ENCODE measurements around the gene STK32A.
"Not testable (repeated sequence)": the region's sequence is repeated elsewhere in the genome, so short reads cannot be mapped to it uniquely, and the experiment has no call there.

STK32A gene

DNA sequence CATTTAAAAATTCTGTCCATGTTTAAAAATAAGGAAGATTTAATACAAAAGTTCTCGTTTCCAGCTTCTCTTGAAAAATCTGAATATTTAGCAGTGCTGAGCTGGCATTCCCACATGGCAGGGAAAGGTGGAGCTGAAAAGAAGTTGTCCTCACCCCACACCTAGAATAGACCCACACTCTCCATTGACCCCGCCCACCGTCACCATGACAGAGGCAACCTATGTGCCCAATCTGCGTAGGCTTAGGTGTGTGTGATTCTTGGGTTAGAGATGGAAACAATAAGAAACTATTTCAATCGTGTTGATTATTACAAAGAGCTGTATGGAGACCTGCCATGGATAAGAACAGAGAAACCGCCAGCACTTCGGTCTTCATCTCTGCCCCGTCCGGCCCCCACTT, 8.9 kb upstream of the STK32A start:
- no peak for DNase-seq
- no peak for TF ChIP-seq GATA1 (IDR thresholded peaks at IDR 0.05; ENCODE audit: low read depth, low read length)
- no peak for TF ChIP-seq POLR2A (IDR thresholded peaks at IDR 0.05; ENCODE audit: low read length)

DNA sequence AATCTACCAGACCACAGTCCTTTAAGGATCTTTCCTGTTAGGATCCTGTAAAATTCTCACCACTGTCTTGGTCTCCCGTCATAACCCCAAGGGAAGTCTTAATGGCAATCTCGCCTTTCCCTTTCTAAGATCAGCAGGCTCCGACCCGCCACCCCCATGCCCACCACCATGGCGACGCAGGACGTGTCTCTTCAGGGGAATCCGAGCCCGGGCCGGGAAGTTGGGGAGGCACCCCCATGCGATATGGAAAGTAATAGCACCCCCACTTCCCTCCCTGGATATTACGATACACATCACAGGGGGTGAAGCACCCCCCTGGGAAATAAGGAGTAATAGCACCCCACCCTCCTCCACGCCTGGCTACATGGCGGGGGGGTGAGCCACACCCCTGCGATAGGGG, 8.3 kb upstream of the STK32A start:
- no peak for DNase-seq
- TF ChIP-seq GATA1 (IDR thresholded peaks at IDR 0.05; ENCODE audit: low read depth, low read length), result no peak
- no peak for TF ChIP-seq POLR2A (IDR thresholded peaks at IDR 0.05; ENCODE audit: low read length)

DNA sequence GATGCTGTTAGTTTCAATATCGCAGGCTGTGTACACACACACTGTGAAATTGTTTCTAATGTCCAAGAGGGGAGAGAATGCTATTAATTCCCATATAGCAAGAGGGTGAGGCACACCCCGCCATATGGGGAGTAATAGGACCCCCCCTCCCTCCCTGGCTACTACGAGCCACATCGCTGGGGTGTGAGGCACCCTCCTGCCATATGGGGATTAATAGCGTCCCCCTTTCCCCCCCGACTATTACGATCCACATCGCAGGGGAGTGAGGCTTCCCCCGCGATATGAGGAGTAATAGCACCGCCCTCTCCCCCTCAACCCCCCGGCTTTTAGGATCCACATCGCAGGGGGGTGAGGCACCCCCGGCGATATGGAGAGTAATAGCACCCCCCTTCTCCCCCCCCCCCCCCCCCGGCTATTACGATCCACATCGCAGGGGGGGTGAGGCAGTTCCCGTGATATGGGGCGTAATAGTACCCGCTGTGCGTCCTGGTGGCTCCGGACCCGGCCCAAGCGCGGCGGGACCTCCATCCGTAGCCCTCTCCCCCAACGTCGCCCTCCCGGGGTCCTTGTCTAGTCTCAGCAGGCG, 494 bp upstream of the STK32A start:
- no peak for DNase-seq

DNA sequence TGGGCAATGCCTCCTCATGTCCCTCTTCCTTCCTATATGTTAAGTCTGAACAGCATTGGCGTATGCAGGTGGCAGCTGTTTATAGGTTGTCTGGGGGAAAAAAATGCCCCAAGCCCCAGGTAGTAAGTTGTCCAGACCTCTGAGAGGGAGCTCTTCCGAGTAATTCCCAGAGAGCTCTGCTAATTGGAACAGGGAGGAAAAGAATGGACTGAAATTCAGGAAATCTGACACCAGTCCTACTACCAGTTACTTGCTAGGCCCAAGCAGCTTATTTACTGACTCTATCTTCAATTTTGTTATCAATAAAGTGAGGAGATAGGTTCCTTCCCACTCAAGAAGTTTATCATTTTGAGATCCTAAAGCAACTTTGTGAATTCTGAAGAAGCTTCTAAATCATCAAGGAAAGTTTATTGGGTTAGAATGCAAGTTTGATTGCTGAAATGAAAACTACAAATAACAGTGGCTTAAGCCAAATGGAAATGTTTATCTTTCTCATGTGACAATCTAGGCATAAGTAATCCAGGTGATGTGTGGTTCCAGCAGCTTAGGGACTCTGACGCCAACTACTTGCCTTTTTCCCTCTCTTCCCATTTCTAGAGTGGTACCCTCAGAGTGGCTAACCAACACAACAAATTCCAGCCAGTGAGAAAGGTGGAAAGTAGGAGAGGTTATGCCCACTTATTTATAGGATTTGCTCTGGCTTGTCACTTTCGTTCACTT, 5.6 kb downstream of the STK32A start:
- no peak for DNase-seq
- TF ChIP-seq GATA1 (IDR thresholded peaks at IDR 0.05; ENCODE audit: low read depth, low read length) (no peak), POLR2A (IDR thresholded peaks at IDR 0.05; ENCODE audit: low read length) (no peak)

More for the DNA sequence above, 494 bp upstream of the STK32A start:
- no peak for TF ChIP-seq POLR2A (IDR thresholded peaks at IDR 0.05; ENCODE audit: low read length)
- no peak for TF ChIP-seq GATA1 (IDR thresholded peaks at IDR 0.05; ENCODE audit: low read depth, low read length)

DNA sequence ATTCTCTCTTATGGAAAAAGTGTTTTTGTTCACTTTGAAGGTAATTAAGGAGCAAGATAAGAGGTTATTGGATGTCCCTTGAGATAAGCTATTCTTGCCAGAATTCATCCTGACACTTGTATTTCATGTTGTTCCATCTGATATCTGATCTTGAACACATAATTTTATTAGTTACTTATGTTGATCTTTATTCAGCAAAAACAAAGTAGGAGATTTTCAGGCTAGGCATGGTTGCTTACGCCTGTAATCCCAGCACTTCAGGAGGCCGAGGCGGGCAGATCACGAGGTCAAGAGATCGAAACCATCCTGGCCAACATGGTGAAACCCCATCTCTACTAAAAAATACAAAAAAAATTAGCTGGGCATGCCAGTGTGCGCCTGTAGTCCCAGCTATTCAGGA, 8.4 kb downstream of the STK32A start:
- DNase-seq, result not testable (repeated sequence)

DNA sequence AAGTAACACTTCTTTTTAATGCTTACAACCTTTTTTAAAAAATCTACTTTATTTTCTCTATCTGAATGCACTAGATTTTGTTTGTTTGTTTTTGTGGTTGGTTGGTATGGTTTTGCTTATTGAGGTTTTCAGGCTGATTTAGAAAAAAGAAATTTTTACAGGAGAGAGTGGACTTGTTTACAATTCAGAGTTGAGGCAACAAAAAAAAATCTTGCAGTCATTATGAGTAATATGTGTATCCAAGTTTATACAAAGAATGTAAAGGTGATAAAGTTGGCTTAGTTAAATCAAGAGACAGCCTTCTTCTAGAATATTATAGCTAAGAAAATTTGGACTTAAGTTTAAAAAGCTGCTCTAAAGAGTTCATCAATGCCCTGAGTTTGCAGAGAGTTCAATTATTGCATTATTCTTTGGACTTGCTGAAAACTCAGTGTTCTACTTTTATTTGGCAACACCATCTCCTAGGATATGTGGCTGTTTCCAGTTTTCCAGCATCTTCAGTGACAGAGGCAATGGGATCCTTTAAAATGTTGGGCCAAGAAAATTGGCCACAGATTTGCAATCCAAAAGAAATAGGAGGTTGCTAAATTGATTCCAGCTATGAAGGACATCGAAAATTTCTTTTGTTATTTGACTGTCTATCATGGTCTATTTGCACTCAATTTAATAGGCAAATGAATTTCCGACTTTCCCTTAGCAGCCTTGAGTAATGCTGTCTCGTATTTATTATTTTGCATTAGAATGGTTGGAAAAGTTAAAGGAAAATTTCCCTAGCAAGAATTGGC, 10.7 kb downstream of the STK32A start:
- TF ChIP-seq POLR2A (IDR thresholded peaks at IDR 0.05; ENCODE audit: low read length), result no peak
- TF ChIP-seq GATA1 (IDR thresholded peaks at IDR 0.05; ENCODE audit: low read depth, low read length), result no peak
- no peak for DNase-seq

DNA sequence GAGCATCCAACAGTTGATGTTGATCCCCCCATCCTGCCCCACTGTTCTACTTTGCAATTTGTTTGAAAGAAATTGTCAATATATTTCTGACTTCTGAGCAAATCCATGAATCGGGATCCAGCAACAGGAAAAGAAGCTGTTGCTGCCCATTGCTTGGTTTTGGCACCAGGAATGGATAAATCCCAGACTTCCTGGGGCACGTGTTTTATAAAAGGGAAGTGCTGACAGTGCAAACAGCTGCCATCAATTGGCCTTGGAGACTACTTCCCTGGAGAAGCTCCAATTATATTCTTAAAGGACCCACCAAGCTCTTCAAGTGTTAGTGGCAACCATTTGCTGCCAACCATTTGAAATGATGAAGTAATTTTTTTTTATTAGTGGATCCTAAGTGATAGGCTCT, 13.7 kb downstream of the STK32A start:
- no peak for DNase-seq
- TF ChIP-seq GATA1 (IDR thresholded peaks at IDR 0.05; ENCODE audit: low read depth, low read length) (no peak), POLR2A (IDR thresholded peaks at IDR 0.05; ENCODE audit: low read length) (no peak)

DNA sequence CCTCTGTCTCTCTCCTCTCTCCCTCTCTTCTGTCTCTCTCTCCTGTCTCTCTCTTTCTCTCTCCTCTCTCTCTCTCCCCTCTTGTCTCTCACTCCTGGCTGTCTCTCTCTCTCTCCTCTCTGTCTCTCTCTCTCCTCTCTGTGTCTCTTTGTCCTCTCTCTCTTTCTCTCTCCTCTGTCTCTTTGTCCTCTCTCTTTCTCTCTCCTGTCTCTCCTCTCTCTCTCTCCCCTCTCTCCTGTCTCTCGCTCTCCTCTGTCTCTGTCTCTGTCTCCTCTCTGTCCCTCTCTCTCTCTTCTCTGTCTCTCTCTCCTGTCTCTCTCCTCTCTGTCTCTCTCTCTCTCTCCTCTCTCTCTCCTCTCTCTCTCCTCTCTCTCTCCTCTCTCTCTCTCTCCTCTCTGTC, 25.0 kb downstream of the STK32A start:
- no peak for TF ChIP-seq POLR2A (IDR thresholded peaks at IDR 0.05; ENCODE audit: low read length)
- TF ChIP-seq GATA1 (IDR thresholded peaks at IDR 0.05; ENCODE audit: low read depth, low read length), result no peak
- no peak for DNase-seq

DNA sequence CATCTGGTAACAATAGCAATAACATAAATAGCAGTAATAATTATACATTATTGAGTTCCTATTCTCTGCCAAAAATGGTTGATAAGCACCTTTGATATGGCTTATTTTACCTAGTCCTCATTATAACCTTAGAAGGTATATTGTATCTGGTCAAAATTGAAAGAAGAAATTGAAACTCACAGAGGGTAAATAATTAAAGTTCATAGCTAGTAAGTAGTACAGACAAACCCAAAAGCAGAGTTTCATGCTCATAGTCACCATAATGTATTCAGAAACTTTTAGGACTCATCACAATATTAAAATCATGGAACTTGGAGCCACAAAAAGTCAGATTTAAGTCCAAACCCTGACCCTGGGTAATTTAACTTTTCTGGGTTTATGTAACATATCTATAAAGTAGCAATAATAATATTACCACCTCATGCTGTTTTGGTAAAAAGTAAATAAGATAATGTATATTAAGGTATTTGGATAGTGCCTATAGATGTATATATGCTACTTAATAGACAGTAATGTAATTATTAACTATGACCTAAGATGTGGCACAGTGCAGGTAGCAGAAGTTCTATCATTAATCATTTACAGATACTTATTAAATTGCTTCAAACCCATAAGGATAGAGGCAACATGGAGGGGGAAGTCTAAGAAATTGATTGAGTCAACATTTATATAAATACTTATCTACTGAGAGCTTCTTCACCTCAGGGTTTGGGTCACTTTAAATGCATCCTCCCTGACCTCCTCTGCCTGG, 32.4 kb downstream of the STK32A start:
- no peak for DNase-seq
- no peak for TF ChIP-seq POLR2A (IDR thresholded peaks at IDR 0.05; ENCODE audit: low read length)
- TF ChIP-seq GATA1 (IDR thresholded peaks at IDR 0.05; ENCODE audit: low read depth, low read length), result no peak

DNA sequence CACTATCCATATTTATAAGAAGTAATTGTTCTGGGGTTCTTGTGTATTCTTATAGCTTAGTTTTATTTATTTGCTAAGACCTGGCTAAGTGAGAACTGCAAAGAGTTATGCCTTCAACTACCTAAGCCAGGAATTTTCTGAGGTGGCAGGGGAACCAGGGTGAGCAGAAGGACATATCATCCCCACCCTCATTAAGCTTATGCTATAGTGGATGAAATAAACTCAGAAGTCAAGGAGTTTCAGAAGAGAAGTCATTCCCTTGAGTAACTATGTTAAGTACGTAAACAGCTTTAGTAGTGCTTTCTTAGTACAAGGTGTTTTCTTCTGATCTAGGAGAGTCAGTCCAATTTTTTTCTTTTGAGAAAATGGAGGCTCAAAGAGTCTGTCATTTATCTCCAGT, 41.7 kb downstream of the STK32A start:
- TF ChIP-seq POLR2A (IDR thresholded peaks at IDR 0.05; ENCODE audit: low read length) (no peak), GATA1 (IDR thresholded peaks at IDR 0.05; ENCODE audit: low read depth, low read length) (no peak)
- no peak for DNase-seq

DNA sequence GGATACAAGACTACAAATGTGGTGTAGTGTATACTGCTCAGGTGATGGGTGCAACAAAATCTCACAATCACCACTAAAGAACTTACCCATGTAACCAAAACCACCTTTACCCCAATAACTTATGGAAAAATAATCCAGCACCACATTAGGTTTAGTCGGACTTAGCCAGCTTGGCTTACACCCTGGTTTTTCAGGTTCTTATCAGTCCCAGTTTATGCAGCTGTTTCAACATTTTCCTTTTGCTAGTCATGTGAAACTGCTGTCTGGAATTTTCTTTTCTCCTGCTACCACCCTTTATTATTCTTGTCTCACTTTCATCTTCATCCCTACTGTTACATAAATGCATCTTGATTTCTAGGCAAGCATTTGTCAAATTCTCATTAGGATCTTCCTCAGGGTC, 51.5 kb downstream of the STK32A start:
- TF ChIP-seq POLR2A (IDR thresholded peaks at IDR 0.05; ENCODE audit: low read length), result no peak
- no peak for TF ChIP-seq GATA1 (IDR thresholded peaks at IDR 0.05; ENCODE audit: low read depth, low read length)
- no peak for DNase-seq

DNA sequence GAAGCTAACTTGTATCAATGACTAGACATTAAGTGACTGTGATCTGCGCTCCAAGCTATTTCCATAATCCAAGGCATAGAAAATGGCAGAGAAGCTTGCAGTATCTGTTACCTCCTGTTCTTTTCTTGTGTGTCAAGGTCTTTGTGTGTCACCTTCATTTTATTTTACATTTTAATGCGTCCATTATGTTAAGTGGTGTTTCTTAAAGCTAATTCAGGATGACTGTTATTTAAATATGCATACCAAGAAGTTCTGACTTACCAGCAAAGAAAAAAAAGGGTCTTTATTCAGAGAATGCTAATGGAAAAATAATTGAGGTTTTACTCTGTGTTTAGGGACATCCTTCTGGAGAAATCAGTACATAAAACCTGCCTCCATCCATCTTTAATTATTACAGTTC, 52.3 kb downstream of the STK32A start:
- TF ChIP-seq GATA1 (IDR thresholded peaks at IDR 0.05; ENCODE audit: low read depth, low read length), result no peak
- no peak for TF ChIP-seq POLR2A (IDR thresholded peaks at IDR 0.05; ENCODE audit: low read length)
- no peak for DNase-seq

DNA sequence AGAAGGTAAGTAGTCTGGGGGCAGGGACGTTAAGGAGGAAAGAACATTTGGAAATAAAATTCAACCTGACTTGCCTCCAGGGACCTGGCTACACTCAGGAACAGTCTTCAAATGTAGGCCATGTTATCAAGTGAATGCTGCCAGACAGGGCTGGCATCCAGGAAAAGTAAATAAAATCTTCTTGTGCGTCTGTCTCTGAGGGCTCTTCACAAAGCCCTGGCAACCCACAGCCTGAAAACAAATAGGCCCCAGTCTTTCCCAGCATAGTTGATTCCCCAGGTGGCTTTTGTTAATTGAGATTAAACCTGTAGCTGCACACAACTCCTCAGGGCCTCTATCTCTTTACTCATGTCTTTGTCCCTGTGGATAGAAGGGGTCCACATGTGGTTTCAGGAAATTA, 55.4 kb downstream of the STK32A start:
- TF ChIP-seq POLR2A (IDR thresholded peaks at IDR 0.05; ENCODE audit: low read length), result no peak
- TF ChIP-seq GATA1 (IDR thresholded peaks at IDR 0.05; ENCODE audit: low read depth, low read length), result no peak
- no peak for DNase-seq

DNA sequence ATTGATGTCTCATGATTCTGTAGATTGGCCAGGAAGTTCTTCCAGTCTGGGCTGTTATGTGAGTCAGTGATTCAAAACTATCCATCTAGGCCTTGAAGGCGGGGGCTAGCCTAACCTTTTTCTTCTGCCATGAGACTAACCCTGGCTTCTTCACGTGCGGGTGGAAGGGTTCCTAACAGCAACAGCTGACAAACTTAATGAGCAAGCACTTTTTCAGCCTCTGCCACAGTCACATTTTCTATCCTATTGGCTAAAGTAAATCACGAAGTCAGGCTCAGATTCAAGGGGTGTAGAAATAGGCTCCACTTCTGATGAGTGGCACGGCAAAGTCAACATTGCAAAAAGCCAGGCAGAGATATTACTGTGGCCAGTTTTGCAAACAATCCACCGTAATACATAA, 68.4 kb downstream of the STK32A start:
- no peak for TF ChIP-seq GATA1 (IDR thresholded peaks at IDR 0.05; ENCODE audit: low read depth, low read length)
- TF ChIP-seq POLR2A (IDR thresholded peaks at IDR 0.05; ENCODE audit: low read length), result no peak
- DNase-seq, result no peak

All from erythroblast (primary cell).